ENCODE data around the gene WWP2.
"Not testable (repeated sequence)": the region's sequence is repeated elsewhere in the genome, so short reads cannot be mapped to it uniquely, and the experiment has no call there.

WWP2 gene

GRCh38 chr16:69747115-69747514 lies 15.0 kb upstream of the WWP2 start:
- DNase-seq: no peak

GRCh38 chr16:69748694-69749345 lies 13.3 kb upstream of the WWP2 start:
- no peak for DNase-seq

GRCh38 chr16:69754143-69754468 lies 8.0 kb upstream of the WWP2 start:
- no peak for DNase-seq

GRCh38 chr16:69754469-69755310 lies 7.4 kb upstream of the WWP2 start, which contains the start of gene NOB1:
NOB1 (minus strand) TSS chr16:69754926; CDS start chr16:69754910, 16 bp downstream.
- peak; percentile 97 for DNase-seq

- no peak for DNase-seq
These were observed 5.4 kb upstream of the WWP2 start for GRCh38 chr16:69756705-69757104.

GRCh38 chr16:69757375-69757774 lies 4.8 kb upstream of the WWP2 start:
- not testable (repeated sequence) for DNase-seq

GRCh38 chr16:69762814-69763598 lies 874 bp downstream of the WWP2 start:
- DNase-seq: no peak

GRCh38 chr16:69763599-69763942 lies 1.4 kb downstream of the WWP2 start:
- DNase-seq: no peak

- DNase-seq: peak; percentile 8
These were observed 5.5 kb downstream of the WWP2 start for GRCh38 chr16:69767459-69768229.

GRCh38 chr16:69768666-69769065 lies 6.5 kb downstream of the WWP2 start:
- DNase-seq: no peak

GRCh38 chr16:69769404-69769803 lies 7.3 kb downstream of the WWP2 start:
- no peak for DNase-seq

- DNase-seq: no peak
These were observed 9.5 kb downstream of the WWP2 start for GRCh38 chr16:69771651-69771967.

- no peak for DNase-seq
These were observed 11.3 kb downstream of the WWP2 start for GRCh38 chr16:69773260-69773947.

GRCh38 chr16:69775563-69775962 lies 13.4 kb downstream of the WWP2 start:
- DNase-seq: no peak

- no peak for DNase-seq
These were observed 17.6 kb downstream of the WWP2 start for GRCh38 chr16:69779724-69780123.

GRCh38 chr16:69781118-69781517 lies 19.0 kb downstream of the WWP2 start:
- no peak for DNase-seq

GRCh38 chr16:69784586-69784985 lies 22.5 kb downstream of the WWP2 start:
- DNase-seq: no peak

GRCh38 chr16:69787883-69788282 lies 25.8 kb downstream of the WWP2 start:
- no peak for DNase-seq

GRCh38 chr16:69791391-69791847 lies 29.3 kb downstream of the WWP2 start:
- not testable (repeated sequence) for DNase-seq

GRCh38 chr16:69793526-69793925 lies 31.4 kb downstream of the WWP2 start:
- no peak for DNase-seq

- DNase-seq: no peak
These were observed 32.4 kb downstream of the WWP2 start for GRCh38 chr16:69794486-69794885.

Data from activated CD4-positive, alpha-beta T cell treated with anti-CD3 and anti-CD28 coated beads for 48 hours (primary cell).